ENCODE measurements around the gene UPF3A.

UPF3A gene

GRCh38 chr13:114266241-114266640 lies 15.2 kb upstream of the UPF3A start:
- H2BK15ac ChIP-seq (ENCODE audit: low read depth, poor library complexity, severe bottlenecking), result no peak overlapping the region
- peaks cover 12% of the 10 kb centered on the region for H3K4me1 ChIP-seq (ENCODE audit: control insufficient read depth, insufficient read depth, low read depth, low read length)
- H4K91ac ChIP-seq (ENCODE audit: low read length), result no peak overlapping the region
- no peak overlapping the region for H3K14ac ChIP-seq (ENCODE audit: low read length in 2 of 2)
- H3K4me3 ChIP-seq (ENCODE audit: insufficient read depth in 1 of 2, low read depth in 1 of 2, low read length in 2 of 2), result no peak overlapping the region
- no peak overlapping the region for H2BK12ac ChIP-seq (ENCODE audit: low read length in 2 of 2)
- H3K9ac ChIP-seq (ENCODE audit: low read length), result no peak overlapping the region
- peaks cover 56 to 91% of the 10 kb centered on the region in 2 experiments for H3K36me3 ChIP-seq (ENCODE audit: control insufficient read depth in 1 of 2, insufficient read depth in 2 of 2, low read depth in 1 of 2, low read length in 2 of 2)
- no peak overlapping the region for H2BK120ac ChIP-seq (ENCODE audit: low read depth, low read length)
- no peaks in the 10 kb centered on the region for H3K27me3 ChIP-seq (ENCODE audit: control insufficient read depth in 1 of 2, insufficient read depth in 1 of 2, low read length in 2 of 2)
- H3K9me3 ChIP-seq (ENCODE audit: control insufficient read depth, low read length), result no peaks in the 10 kb centered on the region
- no peak overlapping the region for H3K4me2 ChIP-seq (ENCODE audit: low read length, poor library complexity, severe bottlenecking)
- no peak overlapping the region for H2AK5ac ChIP-seq (ENCODE audit: low read length, severe bottlenecking)
- H2AFZ ChIP-seq (ENCODE audit: low read depth, low read length), result no peak overlapping the region
- no peak overlapping the region for H4K8ac ChIP-seq (ENCODE audit: low read length)
- no peak overlapping the region for H3K23ac ChIP-seq (ENCODE audit: low read length in 2 of 2)
- DNase-seq, result no peak
- no peak overlapping the region for H3K4ac ChIP-seq (ENCODE audit: low read depth in 1 of 2, low read length in 2 of 2)
- no peak overlapping the region for H3K18ac ChIP-seq (ENCODE audit: low read depth in 1 of 2, low read length in 2 of 2)
- 100% methylated on average over 3 of the region's 5 CpGs for WGBS
- H2BK5ac ChIP-seq (ENCODE audit: low read depth, low read length, poor library complexity, severe bottlenecking), result no peak overlapping the region
- H3K27ac ChIP-seq (ENCODE audit: low read length, poor library complexity, severe bottlenecking), result no peak overlapping the region
- H3K79me1 ChIP-seq (replicated peaks; ENCODE audit: low read length, poor library complexity, severe bottlenecking), result peaks cover 22% of the 10 kb centered on the region

GRCh38 chr13:114268344-114269280 lies 12.8 kb upstream of the UPF3A start:
- no peak for DNase-seq
- Histone ChIP-seq H3K9me3 (ENCODE audit: control insufficient read depth, low read length) (no peaks in the 10 kb centered on the region), H3K4me1 (ENCODE audit: control insufficient read depth, insufficient read depth, low read depth, low read length) (peaks cover 7% of the 10 kb centered on the region), H3K23ac (ENCODE audit: low read length in 2 of 2) (no peak overlapping the region), H2BK12ac (ENCODE audit: low read length in 2 of 2) (no peak overlapping the region), H2BK5ac (ENCODE audit: low read depth, low read length, poor library complexity, severe bottlenecking) (no peak overlapping the region), H4K8ac (ENCODE audit: low read length) (no peak overlapping the region), H3K14ac (ENCODE audit: low read length in 2 of 2) (no peak overlapping the region), H3K9ac (ENCODE audit: low read length) (no peak overlapping the region), H2BK15ac (ENCODE audit: low read depth, poor library complexity, severe bottlenecking) (no peak overlapping the region), H2AFZ (ENCODE audit: low read depth, low read length) (no peak overlapping the region), H2BK120ac (ENCODE audit: low read depth, low read length) (no peak overlapping the region), H2AK5ac (ENCODE audit: low read length, severe bottlenecking) (no peak overlapping the region), H3K4ac (ENCODE audit: low read depth in 1 of 2, low read length in 2 of 2) (no peak overlapping the region), H3K18ac (ENCODE audit: low read depth in 1 of 2, low read length in 2 of 2) (no peak overlapping the region), H3K4me2 (ENCODE audit: low read length, poor library complexity, severe bottlenecking) (no peak overlapping the region), H4K91ac (ENCODE audit: low read length) (no peak overlapping the region), H3K27me3 (ENCODE audit: control insufficient read depth in 1 of 2, insufficient read depth in 1 of 2, low read length in 2 of 2) (no peaks in the 10 kb centered on the region), H3K79me1 (replicated peaks; ENCODE audit: low read length, poor library complexity, severe bottlenecking) (peaks cover 25% of the 10 kb centered on the region), H3K4me3 (ENCODE audit: insufficient read depth in 1 of 2, low read depth in 1 of 2, low read length in 2 of 2) (no peak overlapping the region), H3K27ac (ENCODE audit: low read length, poor library complexity, severe bottlenecking) (no peak overlapping the region), H3K36me3 (ENCODE audit: control insufficient read depth in 1 of 2, insufficient read depth in 2 of 2, low read depth in 1 of 2, low read length in 2 of 2) (peaks cover 50 to 86% of the 10 kb centered on the region in 2 experiments)
- WGBS, result 98% methylated on average over 4 of the region's 6 CpGs

- Histone ChIP-seq H2BK120ac (ENCODE audit: low read depth, low read length) (no peak overlapping the region), H3K4ac (ENCODE audit: low read depth in 1 of 2, low read length in 2 of 2) (no peak overlapping the region), H2BK12ac (ENCODE audit: low read length in 2 of 2) (no peak overlapping the region), H3K23ac (ENCODE audit: low read length in 2 of 2) (no peak overlapping the region), H3K14ac (ENCODE audit: low read length in 2 of 2) (no peak overlapping the region), H2BK15ac (ENCODE audit: low read depth, poor library complexity, severe bottlenecking) (no peak overlapping the region), H3K27me3 (ENCODE audit: control insufficient read depth in 1 of 2, insufficient read depth in 1 of 2, low read length in 2 of 2) (no peaks in the 10 kb centered on the region), H3K4me3 (ENCODE audit: insufficient read depth in 1 of 2, low read depth in 1 of 2, low read length in 2 of 2) (no peak overlapping the region), H4K8ac (ENCODE audit: low read length) (no peak overlapping the region), H2BK5ac (ENCODE audit: low read depth, low read length, poor library complexity, severe bottlenecking) (no peak overlapping the region), H3K79me1 (replicated peaks; ENCODE audit: low read length, poor library complexity, severe bottlenecking) (peaks cover 25% of the 10 kb centered on the region), H3K18ac (ENCODE audit: low read depth in 1 of 2, low read length in 2 of 2) (no peak overlapping the region), H3K9me3 (ENCODE audit: control insufficient read depth, low read length) (no peaks in the 10 kb centered on the region), H3K36me3 (ENCODE audit: control insufficient read depth in 1 of 2, insufficient read depth in 2 of 2, low read depth in 1 of 2, low read length in 2 of 2) (peaks cover 48 to 87% of the 10 kb centered on the region in 2 experiments), H3K27ac (ENCODE audit: low read length, poor library complexity, severe bottlenecking) (no peak overlapping the region), H3K4me1 (ENCODE audit: control insufficient read depth, insufficient read depth, low read depth, low read length) (peaks cover 7% of the 10 kb centered on the region), H2AK5ac (ENCODE audit: low read length, severe bottlenecking) (no peak overlapping the region), H3K9ac (ENCODE audit: low read length) (no peak overlapping the region), H3K4me2 (ENCODE audit: low read length, poor library complexity, severe bottlenecking) (no peak overlapping the region), H4K91ac (ENCODE audit: low read length) (no peak overlapping the region), H2AFZ (ENCODE audit: low read depth, low read length) (no peak overlapping the region)
- DNase-seq, result no peak
- WGBS, result 97% methylated on average over 3 of the region's 4 CpGs
These were observed 12.1 kb upstream of the UPF3A start for GRCh38 chr13:114269281-114269770.

GRCh38 chr13:114272977-114273376 lies 8.4 kb upstream of the UPF3A start:
- no peak for DNase-seq
- Histone ChIP-seq H3K23ac (ENCODE audit: low read length in 2 of 2) (no peak overlapping the region), H3K4me2 (ENCODE audit: low read length, poor library complexity, severe bottlenecking) (no peak overlapping the region), H2BK15ac (ENCODE audit: low read depth, poor library complexity, severe bottlenecking) (no peak overlapping the region), H4K91ac (ENCODE audit: low read length) (no peak overlapping the region), H2AK5ac (ENCODE audit: low read length, severe bottlenecking) (no peak overlapping the region), H3K14ac (ENCODE audit: low read length in 2 of 2) (no peak overlapping the region), H3K27me3 (ENCODE audit: control insufficient read depth in 1 of 2, insufficient read depth in 1 of 2, low read length in 2 of 2) (no peaks in the 10 kb centered on the region), H2BK12ac (ENCODE audit: low read length in 2 of 2) (no peak overlapping the region), H3K79me1 (replicated peaks; ENCODE audit: low read length, poor library complexity, severe bottlenecking) (peaks cover 29% of the 10 kb centered on the region), H3K4me3 (ENCODE audit: insufficient read depth in 1 of 2, low read depth in 1 of 2, low read length in 2 of 2) (no peak overlapping the region), H3K9ac (ENCODE audit: low read length) (no peak overlapping the region), H3K18ac (ENCODE audit: low read depth in 1 of 2, low read length in 2 of 2) (no peak overlapping the region), H3K4ac (ENCODE audit: low read depth in 1 of 2, low read length in 2 of 2) (no peak overlapping the region), H4K8ac (ENCODE audit: low read length) (no peak overlapping the region), H3K36me3 (ENCODE audit: control insufficient read depth in 1 of 2, insufficient read depth in 2 of 2, low read depth in 1 of 2, low read length in 2 of 2) (peaks cover 37 to 83% of the 10 kb centered on the region in 2 experiments), H3K9me3 (ENCODE audit: control insufficient read depth, low read length) (no peaks in the 10 kb centered on the region), H2BK5ac (ENCODE audit: low read depth, low read length, poor library complexity, severe bottlenecking) (no peak overlapping the region), H3K27ac (ENCODE audit: low read length, poor library complexity, severe bottlenecking) (no peak overlapping the region), H2BK120ac (ENCODE audit: low read depth, low read length) (no peak overlapping the region), H2AFZ (ENCODE audit: low read depth, low read length) (no peak overlapping the region), H3K4me1 (ENCODE audit: control insufficient read depth, insufficient read depth, low read depth, low read length) (peaks cover 1% of the 10 kb centered on the region)
- WGBS, result 100% methylated on average over 2 of the region's 2 CpGs

Measured in mesenchymal stem cell (in vitro differentiated cells and primary cell).